GM21619 (cell line): ENCODE measurements around the gene SIAH2.
"Not testable (repeated sequence)": the region's sequence is repeated elsewhere in the genome, so short reads cannot be mapped to it uniquely, and the experiment has no call there.

ENCODE experiments used
- ATAC-seq: cut with Tn5 transposase; IDR thresholded peaks from one replicate; pipeline ENCODE4 v1.9.1; 2021; ENCODE audit not compliant: unreplicated experiment

The SIAH2 gene, protein sequence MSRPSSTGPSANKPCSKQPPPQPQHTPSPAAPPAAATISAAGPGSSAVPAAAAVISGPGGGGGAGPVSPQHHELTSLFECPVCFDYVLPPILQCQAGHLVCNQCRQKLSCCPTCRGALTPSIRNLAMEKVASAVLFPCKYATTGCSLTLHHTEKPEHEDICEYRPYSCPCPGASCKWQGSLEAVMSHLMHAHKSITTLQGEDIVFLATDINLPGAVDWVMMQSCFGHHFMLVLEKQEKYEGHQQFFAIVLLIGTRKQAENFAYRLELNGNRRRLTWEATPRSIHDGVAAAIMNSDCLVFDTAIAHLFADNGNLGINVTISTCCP

DNA sequence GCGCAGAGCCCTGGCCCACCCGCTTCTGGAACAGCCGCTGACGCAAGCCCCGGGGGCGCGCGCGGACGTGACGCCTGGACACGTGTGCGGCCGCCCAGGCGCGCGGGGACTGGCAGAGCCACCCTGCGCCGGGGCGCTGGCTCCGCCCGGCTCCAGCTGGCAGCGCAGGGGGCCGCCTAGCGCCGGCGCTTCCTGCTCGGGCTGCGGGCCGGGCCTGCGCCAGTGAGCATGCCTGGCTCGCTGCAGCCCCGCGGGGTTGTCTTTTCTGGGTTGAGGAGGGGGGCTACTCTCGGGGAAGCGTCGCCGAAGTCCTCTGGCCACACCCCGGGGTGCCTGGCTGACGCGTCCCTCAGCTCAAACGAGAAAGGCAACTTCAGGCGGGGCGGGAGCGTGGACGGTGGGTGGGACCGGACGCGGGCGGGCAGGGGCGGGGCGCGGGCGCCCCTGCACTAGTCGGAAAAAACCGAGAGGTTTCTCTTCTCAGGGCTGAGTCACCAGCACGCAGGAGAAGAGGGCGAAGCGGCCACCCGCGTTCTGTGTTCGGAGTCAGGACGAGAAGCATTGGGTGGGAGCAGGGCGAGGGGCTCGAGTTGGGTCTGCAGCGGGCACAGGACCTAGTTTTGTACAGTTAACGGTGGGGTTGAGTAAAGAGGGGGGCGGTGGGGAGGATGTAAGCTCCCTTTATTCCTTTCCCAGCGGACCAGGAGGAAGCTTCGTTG is at the start of gene SIAH2:
TSS of gene SIAH2 (minus strand) at position 48 of the 719 bp plus-strand sequence. CDS start 320 bp downstream, outside the sequence.
- ATAC-seq = peak; percentile 48

DNA sequence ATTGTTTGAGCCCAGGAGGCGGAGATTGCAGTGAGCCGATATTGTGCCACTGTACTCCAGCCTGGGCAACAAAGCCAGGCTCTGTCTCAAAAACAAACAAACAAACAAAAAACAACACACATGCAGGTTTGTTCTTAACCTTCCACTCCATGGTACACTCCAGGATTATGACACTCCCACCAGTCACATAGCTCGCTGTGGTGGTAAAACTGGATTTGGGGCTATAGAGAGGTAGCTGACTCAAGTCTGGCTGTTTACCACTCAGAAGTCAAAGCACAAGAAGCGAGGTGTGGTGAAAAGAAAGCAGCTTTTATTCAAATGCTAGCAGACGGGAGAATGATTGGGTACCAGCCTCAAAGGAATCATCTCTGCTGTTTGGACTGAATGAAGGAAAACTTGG is 49.0 kb upstream of the SIAH2 start:
- no peak for ATAC-seq

DNA sequence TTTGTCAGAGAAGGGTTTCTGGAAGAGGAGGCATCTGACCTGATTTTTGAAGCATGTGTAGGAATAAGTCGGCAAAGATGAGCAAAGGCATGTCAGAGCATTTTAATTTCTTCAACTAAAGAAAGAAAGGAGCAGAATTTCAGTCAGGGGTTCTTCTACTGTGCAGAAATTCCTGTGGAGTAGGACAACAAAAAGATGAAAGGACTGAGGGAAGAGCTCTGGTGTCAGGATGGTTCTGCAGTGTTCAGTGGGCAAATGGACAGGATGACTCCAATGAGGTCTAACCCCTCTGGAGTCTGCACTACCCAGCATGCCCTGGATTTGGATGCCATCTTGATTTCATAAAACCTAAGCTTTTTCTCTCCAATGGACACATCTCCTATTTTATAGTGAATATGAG is 47.7 kb upstream of the SIAH2 start:
- no peak for ATAC-seq

DNA sequence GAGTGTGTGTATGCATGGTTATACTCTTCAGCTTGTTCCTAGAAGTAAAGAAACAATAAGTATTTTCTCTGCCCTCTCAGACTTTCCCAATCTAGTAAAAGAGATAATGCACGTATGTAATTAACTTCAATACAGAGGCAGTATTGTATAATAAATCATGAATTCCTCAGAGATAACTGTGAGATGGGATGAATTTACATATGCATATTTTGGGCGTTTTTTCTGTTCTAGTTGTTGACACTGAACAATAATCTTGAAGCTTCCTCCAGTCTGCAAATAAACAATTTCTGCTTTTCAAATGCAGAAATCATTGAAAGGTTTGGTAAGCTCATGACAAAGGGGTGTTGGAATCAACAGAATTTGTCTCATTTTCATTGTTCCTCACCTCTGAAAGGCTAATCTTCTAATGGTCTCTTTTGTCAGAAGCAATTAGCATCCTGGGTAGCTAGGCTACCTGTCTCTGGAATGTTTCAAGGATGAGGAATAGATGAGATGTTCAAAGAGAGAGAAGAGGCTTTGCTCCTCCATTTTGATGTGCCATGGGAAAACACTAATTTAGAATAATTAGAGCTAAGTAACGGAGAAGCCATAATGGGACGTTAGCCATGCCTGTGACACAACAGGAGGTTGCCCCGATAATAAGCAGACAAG is 43.3 kb upstream of the SIAH2 start:
- ATAC-seq = no peak

DNA sequence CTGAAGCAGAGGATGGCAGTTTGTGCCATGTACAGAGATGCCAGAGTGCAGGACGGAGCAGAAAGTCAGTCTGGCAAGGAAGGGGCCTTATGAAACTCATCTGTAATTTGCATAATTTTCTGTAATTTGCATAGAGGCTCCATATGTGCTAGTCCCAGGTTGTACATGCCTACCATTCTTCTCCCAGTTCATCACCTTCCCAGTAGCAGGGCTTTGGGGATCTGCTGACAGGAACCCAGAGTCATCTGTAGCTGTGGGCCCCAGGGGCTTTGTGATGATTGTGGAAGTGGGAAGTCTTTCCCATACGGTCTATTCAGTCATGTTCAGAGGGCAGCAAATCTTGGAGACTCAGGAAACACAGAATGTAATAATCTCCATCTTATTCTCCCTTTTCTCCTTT is 42.4 kb upstream of the SIAH2 start:
- ATAC-seq = no peak

DNA sequence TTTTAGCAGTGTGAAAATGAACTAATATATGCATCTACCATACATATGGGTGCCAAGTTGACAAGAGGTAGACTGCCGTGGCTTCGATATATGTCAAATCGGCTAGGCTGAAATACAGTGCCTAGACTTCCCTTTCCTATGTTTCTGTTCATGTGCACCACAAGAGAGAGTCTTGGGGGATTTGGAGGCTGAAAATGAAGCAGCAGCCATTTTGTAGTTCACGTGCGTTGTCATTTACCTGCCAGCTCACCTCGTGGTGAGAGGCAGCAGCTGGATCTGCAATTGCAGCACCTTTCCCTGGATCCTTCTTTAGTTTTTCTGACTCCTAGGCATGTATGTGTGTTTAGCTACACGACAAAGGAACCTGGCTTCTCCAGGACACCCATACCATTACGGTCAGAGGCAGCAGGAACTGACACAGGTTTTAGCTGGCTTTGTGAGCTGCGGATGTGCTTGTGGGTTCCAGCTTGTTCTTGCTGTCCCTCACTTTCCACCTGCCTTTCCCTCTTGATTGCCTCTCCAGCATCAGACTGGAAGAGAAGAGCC is 40.5 kb upstream of the SIAH2 start:
- no peak for ATAC-seq

DNA sequence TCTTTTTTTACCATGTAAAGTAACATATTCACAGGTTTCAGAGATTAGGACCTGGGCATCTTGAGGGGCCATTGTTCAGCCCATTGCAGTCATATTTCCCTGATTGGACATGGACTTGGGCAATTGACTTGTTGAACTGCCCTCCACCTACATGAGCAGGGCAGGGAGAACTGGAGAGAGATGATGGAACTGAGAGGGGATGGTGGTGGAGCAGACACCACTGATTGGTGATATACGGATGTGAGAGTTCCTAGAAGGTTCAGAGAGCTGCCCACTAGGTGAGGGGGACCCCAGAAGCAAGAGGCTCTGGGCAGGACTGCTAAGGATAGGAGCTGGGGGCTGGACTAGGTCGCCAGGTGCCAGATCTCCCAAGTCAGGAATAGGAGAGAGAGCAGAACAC is 37.8 kb upstream of the SIAH2 start:
- no peak for ATAC-seq

DNA sequence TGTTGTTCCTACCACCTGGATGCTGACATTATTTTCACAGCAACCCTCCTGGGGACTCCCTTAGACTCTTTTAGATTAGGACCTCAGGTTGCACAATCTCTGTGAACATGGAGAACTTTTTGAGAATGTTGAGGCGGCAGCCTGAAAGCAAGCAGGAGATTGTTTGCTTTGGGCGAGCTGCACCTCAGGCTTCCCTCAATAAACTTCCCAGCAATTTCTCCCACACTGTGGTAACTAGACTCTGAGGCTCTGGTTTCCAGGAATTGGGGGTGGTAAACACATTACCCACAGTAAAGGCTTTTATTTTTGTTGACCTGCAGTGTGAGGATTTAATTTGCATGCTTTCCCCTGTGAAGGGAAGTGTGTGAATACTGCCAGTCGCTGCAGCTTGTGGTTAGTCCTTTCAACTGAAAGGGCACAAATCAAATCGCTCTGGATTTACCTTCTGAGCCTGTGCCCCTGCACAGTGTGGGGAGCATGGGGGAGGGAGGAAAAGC is 35.2 kb upstream of the SIAH2 start:
- no peak for ATAC-seq

DNA sequence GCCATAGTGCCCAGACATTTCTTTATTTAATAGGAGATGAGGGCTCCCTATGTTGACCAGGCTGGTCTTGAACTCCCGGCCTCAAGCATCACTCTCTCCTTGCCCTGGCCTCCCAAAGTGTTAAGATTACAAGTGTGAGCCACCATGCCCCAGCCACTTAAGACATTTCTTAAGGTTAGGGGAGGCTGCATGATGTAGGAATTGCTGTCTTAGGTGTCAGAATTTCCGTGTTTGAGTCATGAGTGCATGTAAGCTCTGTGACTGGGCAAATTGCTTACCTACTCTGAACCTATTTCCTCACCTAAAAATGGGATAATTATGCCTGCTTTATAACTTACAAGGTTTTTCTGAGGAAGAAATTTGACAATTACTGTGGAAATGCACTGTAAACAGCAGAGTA is 34.2 kb upstream of the SIAH2 start:
- ATAC-seq = no peak

DNA sequence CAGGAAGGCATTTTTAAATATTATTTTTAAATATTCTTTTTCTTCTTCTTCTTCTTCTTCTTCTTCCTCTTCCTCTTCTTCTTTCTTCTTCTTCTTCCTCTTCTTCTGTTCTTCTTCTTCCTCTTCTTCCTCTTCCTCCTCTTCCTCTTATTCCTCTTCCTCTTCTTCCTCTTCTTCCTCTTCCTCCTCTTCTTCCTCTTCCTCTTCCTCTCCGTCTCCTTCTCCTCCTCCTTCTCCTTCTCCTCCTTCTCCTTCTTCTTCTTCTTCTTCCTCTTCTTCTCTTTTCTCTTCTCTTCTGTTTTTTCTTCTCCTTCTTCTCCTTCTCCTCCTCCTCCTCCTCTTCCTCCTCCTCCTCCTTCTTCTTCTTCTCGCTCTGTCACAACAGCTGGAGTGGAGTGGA is 33.6 kb upstream of the SIAH2 start:
- not testable (repeated sequence) for ATAC-seq

DNA sequence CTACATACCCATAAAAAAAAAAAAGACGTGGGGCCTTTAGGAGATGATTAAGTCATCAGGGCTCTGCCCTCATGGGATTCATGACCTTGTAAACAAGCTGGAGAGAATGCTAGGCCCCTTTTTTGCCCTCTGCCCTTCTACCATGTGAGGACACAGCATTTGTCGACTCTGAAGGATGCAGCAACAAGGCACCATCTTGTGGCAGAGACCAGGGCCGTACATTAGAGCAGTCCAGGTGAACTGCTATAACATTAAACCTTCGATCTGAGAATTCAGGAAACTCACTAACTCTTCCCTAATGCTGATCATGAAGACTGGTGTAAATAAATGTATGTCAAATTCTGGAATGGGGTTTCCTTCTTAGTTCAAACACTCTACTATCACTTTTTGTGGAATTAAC is 30.7 kb upstream of the SIAH2 start:
- ATAC-seq = no peak

DNA sequence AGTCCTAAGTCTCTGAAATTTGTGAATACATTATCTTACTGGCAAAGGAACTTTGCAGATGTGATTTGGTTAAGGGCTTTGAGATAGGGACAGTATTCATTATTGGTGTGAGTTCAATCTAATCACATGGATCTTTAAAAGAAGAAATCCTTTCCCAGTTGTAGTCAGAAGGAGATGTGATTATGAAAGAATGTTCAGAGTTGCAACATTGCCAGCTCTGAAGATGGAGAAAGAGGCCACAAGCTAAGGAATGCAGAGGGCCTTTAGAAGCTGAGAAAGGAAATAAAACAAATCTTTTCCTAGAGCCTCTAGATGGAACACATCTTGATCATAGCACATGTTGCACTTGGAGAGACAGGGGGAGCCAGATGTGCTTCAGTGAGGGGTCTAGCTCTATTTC is 27.7 kb upstream of the SIAH2 start:
- ATAC-seq = no peak

DNA sequence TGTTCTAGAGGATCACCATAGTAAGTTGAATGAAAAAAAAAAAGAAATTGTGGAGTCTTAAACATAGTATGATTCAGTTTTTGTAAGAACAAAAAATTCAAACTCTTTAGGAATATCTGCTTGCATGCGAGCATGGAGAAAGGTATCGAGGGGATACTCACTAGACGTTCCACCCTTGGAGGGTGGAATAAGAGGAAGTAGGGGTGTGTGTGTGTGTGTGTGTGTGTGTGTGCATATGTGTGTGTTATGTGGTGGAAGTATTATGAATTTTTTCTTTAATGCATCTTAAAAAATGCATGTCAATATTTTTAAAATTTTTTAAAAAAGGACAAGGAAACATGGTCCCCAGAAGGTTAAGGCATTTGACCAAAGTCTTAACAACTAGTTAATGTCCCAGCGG is 26.5 kb upstream of the SIAH2 start:
- ATAC-seq = no peak

DNA sequence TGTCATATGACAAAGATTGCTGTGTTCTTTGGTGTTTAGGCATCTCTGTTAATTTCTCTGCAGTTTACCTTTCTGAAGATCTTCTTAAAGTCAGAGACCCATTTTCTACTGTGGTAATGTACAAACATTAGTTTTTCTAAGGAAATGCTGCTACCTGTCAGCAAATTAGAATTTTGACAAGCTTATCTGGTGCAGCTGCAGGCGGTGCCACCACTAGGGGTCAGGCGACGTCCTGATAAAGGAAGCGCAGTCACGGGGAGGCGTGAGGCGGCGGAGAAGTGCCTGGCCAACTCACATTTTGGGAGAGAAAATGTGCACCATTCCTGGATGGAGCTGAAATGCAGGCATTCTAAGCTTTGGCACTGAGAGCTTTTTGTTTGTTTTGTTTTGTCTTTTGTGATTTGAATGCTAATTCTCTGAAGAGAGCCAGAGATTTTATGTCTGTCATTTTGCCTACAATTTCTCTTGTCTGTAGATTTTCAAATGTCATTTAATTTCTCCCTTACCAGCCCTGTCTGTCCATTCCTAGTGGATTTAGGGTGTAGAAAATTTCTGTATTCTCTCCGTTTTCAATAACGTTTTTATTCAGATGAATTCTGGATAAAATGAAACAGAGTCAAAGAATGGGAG is 24.9 kb upstream of the SIAH2 start:
- peak; percentile 71 for ATAC-seq

DNA sequence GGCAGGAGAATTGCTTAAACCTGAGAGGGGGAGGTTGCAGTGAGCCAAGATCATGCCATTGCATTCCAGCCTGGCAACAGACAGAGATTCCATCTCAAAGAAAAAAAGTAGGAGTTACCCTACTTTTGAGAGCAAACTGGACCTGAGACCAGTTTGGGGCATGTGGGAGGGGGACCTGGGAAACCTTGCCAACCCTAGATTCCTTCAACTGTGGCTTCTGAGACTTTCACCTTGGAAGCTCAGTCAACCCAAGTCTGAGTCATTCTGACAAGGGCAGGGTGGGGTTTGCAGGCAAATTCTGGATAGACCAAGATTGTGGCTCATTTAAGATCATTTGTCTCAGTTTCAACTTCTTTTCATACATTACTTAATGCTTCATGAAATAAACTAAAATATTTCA is 23.8 kb upstream of the SIAH2 start:
- ATAC-seq = no peak

DNA sequence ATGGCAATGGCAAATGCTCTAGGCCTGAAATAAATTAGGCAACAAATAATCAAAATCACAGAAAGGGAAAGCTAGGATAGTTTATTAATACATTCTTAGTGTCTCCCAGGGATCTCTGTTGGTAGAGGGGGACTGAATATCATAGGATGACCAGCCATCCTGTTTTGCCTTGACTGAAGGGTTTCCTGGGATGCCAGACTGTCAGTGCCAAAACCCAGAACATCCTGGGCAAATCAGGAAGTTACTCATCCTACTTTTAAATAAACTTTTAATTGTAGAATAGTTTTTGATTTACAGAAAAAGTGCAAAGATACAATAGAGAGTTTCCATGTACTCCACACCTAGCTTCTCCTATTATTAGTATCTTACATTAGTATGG is 21.8 kb upstream of the SIAH2 start:
- no peak for ATAC-seq

DNA sequence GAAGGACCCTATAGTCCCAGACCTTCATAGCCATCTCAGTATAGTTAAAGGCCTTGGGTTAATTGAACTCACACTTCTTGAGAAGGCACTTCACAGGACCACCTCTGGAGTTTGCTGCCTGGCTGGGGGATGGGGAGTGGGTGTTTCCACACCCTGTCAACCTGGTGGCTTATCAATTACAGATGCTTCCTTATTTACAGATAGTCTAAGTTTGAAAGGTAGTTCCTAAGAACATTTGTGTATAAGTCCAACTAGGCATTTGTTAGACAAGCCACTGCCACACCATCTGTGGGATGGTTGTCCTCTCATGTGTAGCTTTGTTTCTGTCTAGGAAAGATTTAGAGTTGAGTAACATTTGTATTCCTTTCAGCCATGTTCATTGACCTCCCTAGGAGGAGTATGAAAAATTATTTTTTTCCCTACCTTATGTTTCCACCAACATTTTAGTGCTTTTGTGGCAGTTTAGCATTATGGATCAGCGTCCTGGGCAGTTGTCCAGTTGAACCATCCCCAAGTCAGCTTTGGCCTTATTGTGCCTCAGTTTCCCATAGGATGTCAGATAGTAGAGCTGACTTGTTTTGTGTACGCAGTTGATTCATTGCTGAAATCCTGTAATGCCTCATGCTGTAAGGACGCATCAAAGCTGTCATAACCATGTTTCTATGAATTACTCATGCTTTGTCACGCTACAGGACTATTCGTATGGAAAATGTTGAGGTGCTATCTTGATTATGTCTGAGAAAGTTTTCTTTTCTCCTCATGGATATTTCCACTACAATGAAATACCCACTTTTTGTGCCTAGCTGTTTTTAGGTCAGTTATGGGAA is 21.2 kb upstream of the SIAH2 start:
- peak; percentile 49 for ATAC-seq

DNA sequence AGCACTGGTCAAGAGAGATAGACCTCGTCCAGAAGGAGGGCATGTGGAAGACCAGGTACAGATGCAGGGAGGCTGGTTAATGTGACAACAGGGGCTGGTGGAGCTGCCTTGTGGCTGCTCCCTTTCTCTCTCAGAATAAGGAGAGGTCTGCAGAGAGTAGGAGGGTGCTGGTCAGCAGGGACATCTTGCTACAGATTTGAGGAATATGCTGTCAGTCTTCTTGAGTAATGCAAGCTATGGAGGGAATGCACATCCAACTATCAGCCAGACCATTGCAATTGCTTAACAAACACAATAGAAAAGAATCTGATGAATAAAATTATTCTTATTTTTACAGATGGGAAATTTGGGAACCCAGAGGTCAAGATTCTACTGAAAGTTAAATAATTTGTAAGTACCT is 20.3 kb upstream of the SIAH2 start:
- no peak for ATAC-seq

DNA sequence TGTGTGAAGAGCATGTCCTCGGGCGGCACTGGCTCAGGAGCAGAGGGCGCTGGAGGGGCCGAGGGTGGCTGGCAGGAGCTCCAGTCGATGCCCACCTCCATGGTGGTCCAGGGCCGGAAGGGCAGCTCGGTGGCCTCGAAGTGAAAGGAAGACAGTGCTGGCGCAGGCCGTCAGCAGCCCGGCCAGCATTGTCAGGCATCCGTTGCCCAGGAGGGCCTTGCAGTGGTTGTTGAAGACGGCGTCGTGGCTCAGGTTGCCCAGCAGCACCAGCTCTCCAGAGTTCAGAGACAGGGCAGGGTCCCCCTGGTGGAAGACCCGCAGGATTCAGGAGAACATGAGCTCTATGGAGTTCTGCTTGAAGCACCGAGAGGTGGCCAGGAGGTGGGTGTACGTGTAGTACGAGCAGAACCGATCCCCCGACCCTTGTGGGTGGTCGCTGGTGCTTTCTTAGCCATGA is 16.5 kb upstream of the SIAH2 start:
- ATAC-seq = no peak

DNA sequence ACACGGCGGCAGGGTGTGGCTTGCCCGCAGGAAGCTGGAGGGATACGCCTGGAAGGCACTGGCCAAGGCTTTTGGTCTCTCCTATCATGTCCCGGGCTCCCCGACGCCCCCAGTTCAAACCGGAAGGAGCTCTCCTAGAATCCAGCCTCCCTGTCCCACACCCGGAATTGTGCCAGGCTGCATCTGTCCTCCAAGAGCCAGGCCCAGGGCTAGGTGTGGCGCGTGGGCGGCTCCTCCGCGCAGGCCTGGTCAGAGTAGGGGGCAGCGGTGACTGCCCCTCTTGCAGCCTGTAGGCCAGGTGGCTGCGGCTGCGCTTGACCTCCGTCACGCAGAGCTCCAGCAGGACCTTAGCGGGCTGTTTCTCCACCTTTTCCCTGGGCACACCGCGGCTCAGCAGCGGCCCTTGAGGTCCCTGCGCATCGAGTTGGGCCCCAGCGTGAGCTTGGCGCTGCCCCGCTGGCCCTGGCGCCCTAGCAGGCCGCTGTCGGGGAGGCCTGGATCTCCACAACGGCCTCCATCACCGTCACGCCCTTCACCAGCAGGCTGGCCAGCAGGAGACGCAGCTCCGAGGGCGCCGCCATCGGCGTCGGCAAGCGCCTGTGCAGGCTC is 15.9 kb upstream of the SIAH2 start:
- no peak for ATAC-seq
